Measurements from ENCODE around the gene LPCAT3.

Gene LPCAT3

GRCh38 chr12:6935371-6936193, 82.7 kb downstream of the LPCAT3 start:
- no peak for DNase-seq

- DNase-seq: no peak
Observed at GRCh38 chr12:6934110-6934509, 84.2 kb downstream of the LPCAT3 start.

- DNase-seq: no peak
Observed at GRCh38 chr12:6932766-6933165, 85.5 kb downstream of the LPCAT3 start.

- DNase-seq: no peak
Observed at GRCh38 chr12:6929466-6930452, 88.5 kb downstream of the LPCAT3 start.

GRCh38 chr12:6928703-6929407, 89.4 kb downstream of the LPCAT3 start:
- no peak for DNase-seq

GRCh38 chr12:6928022-6928702, 90.1 kb downstream of the LPCAT3 start:
- DNase-seq: no peak

- no peak for DNase-seq
Observed at GRCh38 chr12:6927379-6928021, 90.8 kb downstream of the LPCAT3 start, which contains the start of gene ATN1. Gene ATN1, plus strand, starts transcription at chr12:6927959. Its CDS starts 6,043 bp downstream, at chr12:6934002.
